CD14-positive monocyte (primary cell): ENCODE data around the gene SMARCD1. TPM values are rescaled to one million over a fixed set of nuclear protein-coding genes. Genes with fewer than 3 reads are reported as not detected.

ENCODE experiments used
- DNase-seq, 3 donors: peaks; one replicate each; pipeline ENCODE4 v3.0.0-alpha.2; 2011 to 2022
- H2AFZ ChIP-seq: 2 replicates; pipeline ENCODE4 v1.6.0; 2012; ENCODE audit warnings: mild to moderate bottlenecking, low read depth, low read length, inconsistent platforms; ENCODE audit not compliant: insufficient read depth, poor library complexity, severe bottlenecking
- H3K27ac ChIP-seq, 2 donors: 1 replicate in 1 of 2; 2 replicates in 1 of 2; pipeline ENCODE4 v1.5.1; 2012 to 2013; ENCODE audit warnings: low read length in 2 of 2, control low read depth in 1 of 2, inconsistent platforms in 1 of 2, low read depth in 1 of 2, mild to moderate bottlenecking in 1 of 2
- H3K27me3 ChIP-seq, 2 donors: one replicate each; pipeline versions ENCODE4 v1.6.0 to v1.6.1; 2011 to 2013; ENCODE audit warnings: low read length in 2 of 2; ENCODE audit not compliant: control insufficient read depth in 2 of 2, insufficient read depth in 2 of 2
- H3K36me3 ChIP-seq, 2 donors: replicated peaks in 1 of 2; 1 replicate in 1 of 2; 2 replicates in 1 of 2; pipeline versions ENCODE4 v1.5.1 to v1.6.1; 2012 to 2013; ENCODE audit warnings: low read length in 2 of 2, control low read depth in 1 of 2, inconsistent platforms in 1 of 2, mild to moderate bottlenecking in 1 of 2; ENCODE audit not compliant: insufficient read depth in 2 of 2, control insufficient read depth in 1 of 2
- H3K4me1 ChIP-seq, 2 donors: 1 replicate in 1 of 2; 2 replicates in 1 of 2; pipeline versions ENCODE4 v1.5.1 to v1.6.1; 2012 to 2013; ENCODE audit warnings: low read length in 2 of 2, control low read depth in 1 of 2, inconsistent platforms in 1 of 2, mild to moderate bottlenecking in 1 of 2, moderate library complexity in 1 of 2; ENCODE audit not compliant: insufficient read depth in 2 of 2, control insufficient read depth in 1 of 2
- H3K4me2 ChIP-seq: replicated peaks from 2 replicates; pipeline ENCODE3; 2012; ENCODE audit warnings: low read length, moderate library complexity, mild to moderate bottlenecking; ENCODE audit not compliant: poor library complexity, severe bottlenecking; ENCODE audit errors: extremely low read depth
- H3K4me3 ChIP-seq, 3 experiments: fragments of 200-600 bp in 1 of 3; sonication (generic) in 1 of 3; replicated peaks in 1 of 3; 1 replicate in 2 of 3; 2 replicates in 1 of 3; pipeline ENCODE4 v1.5.1; 2011 to 2013; ENCODE audit warnings: low read length in 3 of 3, mild to moderate bottlenecking in 3 of 3, control low read depth in 2 of 3, low read depth in 2 of 3, inconsistent platforms in 1 of 3, moderate library complexity in 1 of 3
- H3K79me2 ChIP-seq: 2 replicates; pipeline ENCODE4 v1.6.0; 2012; ENCODE audit warnings: mild to moderate bottlenecking, control low read depth, inconsistent platforms, low read length, moderate library complexity; ENCODE audit not compliant: insufficient read depth
- H3K9ac ChIP-seq: 2 replicates; pipeline ENCODE4 v1.6.0; 2017; ENCODE audit warnings: low read length, mild to moderate bottlenecking; ENCODE audit not compliant: insufficient read depth, poor library complexity, severe bottlenecking
- H3K9me3 ChIP-seq, 2 donors: replicated peaks in 1 of 2; 1 replicate in 1 of 2; 2 replicates in 1 of 2; pipeline versions ENCODE4 v1.5.1 to v1.6.1; 2012 to 2013; ENCODE audit warnings: low read length in 2 of 2, control low read depth in 1 of 2; ENCODE audit not compliant: control insufficient read depth in 1 of 2, insufficient read depth in 1 of 2
- H4K20me1 ChIP-seq: 2 replicates; pipeline ENCODE4 v1.6.0; 2012; ENCODE audit warnings: mild to moderate bottlenecking, low read length, control low read depth, moderate library complexity; ENCODE audit not compliant: insufficient read depth
- H3K27ac Mint-ChIP-seq, 7 donors: one replicate each; pipeline ENCODE4 v1.8.0; 2020; ENCODE audit warnings: mild to moderate bottlenecking in 7 of 7, mixed read lengths in 7 of 7, moderate library complexity in 6 of 7, inconsistent platforms in 2 of 7
- H3K27me3 Mint-ChIP-seq, 3 donors: one replicate each; pipeline ENCODE4 v1.8.0; 2021 to 2022; ENCODE audit warnings: low read depth in 3 of 3, mild to moderate bottlenecking in 3 of 3, mixed read lengths in 3 of 3, moderate library complexity in 3 of 3, inconsistent platforms in 1 of 3
- H3K36me3 Mint-ChIP-seq, 2 donors: one replicate each; pipeline ENCODE4 v1.8.0; 2020; ENCODE audit warnings: mixed read lengths in 2 of 2, inconsistent platforms in 1 of 2, mild to moderate bottlenecking in 1 of 2
- H3K4me1 Mint-ChIP-seq: one replicate; pipeline ENCODE4 v1.8.0; 2020; ENCODE audit warnings: mild to moderate bottlenecking, mixed read lengths
- H3K4me3 Mint-ChIP-seq, 2 donors: one replicate each; pipeline ENCODE4 v1.8.0; 2020; ENCODE audit warnings: mild to moderate bottlenecking in 2 of 2, mixed read lengths in 2 of 2, moderate library complexity in 1 of 2
- H3K9me3 Mint-ChIP-seq, 7 donors: one replicate each; pipeline ENCODE4 v1.8.0; 2020 to 2022; ENCODE audit warnings: mixed read lengths in 7 of 7, mild to moderate bottlenecking in 6 of 7, moderate library complexity in 6 of 7, inconsistent platforms in 2 of 7
- WGBS: methylation state at CpG from one replicate; pipeline ENCODE4 v1.1.5; 2013; ENCODE audit warnings: missing lambda C conversion rate; ENCODE audit not compliant: insufficient coverage; 5-methylcytosine and 5-hydroxymethylcytosine counted together
- intact Hi-C, 2 donors: fragments of 100-400 bp; cut with micrococcal nuclease; formaldehyde crosslinking; loops; one replicate each; pipeline versions ENCODE4 v1.15.0 to v1.15.1; 2023
- polyA plus RNA-seq, 3 donors: library from polyadenylated mRNA; depleted of rRNA in 1 of 3; unstranded in 2 of 3; stranded (reverse) in 1 of 3; fragments of 300-500 nt in 2 of 3; fragments of >200 nt in 1 of 3; fragmentation: Illumina TruSeq in 2 of 3; gene quantifications; 1 replicate in 2 of 3; 2 replicates in 1 of 3; pipeline ENCODE4 v1.2.3, GENCODE V29; 2012 to 2021
- TF ChIP-seq, protein P1 (sequence below): fragments of 200-600 bp; IDR thresholded peaks from one replicate; pipeline ENCODE4 v1.8.0; 2022; ENCODE audit warnings: antibody characterized with exemption, mild to moderate bottlenecking

SMARCD1 gene
- polyA plus RNA-seq, 3 donors: 3.7 to 41.9 (median 7.8) TPM

DNA sequence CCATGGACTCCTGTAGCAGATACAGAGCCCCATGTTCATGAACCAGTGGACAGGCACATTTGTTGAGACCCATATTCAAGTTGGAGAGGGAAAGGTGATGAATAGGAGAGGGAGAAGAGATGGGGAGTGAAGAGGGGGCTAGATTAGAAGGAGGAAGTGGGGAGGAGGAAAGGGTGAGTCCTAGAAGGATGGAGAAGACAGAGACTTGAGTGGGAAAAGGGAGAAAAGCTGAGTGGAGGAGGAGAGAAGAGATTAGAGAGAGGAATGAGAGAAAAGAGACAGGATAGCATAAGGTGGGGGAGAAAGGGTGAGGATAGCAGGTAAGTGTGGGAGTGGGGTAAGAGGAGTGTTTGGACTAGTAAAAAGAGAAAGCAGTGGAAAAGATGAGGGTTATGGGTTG is 32.6 kb upstream of the SMARCD1 start:
- Mint-ChIP-seq H3K4me1 (peaks cover 52% of the 10 kb centered on the region), H3K36me3 (peaks cover 6 to 7% of the 10 kb centered on the region in 2 donors), H3K27ac (no peak overlapping the region), H3K4me3 (no peak overlapping the region), H3K27me3 (peaks cover 21 to 23% (median 22%) of the 10 kb centered on the region in 3 donors), H3K9me3 (peaks cover 0 to 15% (median 5%) of the 10 kb centered on the region in 7 donors)
- no peak overlapping the region for H2AFZ ChIP-seq
- TF ChIP-seq, protein P1, sequence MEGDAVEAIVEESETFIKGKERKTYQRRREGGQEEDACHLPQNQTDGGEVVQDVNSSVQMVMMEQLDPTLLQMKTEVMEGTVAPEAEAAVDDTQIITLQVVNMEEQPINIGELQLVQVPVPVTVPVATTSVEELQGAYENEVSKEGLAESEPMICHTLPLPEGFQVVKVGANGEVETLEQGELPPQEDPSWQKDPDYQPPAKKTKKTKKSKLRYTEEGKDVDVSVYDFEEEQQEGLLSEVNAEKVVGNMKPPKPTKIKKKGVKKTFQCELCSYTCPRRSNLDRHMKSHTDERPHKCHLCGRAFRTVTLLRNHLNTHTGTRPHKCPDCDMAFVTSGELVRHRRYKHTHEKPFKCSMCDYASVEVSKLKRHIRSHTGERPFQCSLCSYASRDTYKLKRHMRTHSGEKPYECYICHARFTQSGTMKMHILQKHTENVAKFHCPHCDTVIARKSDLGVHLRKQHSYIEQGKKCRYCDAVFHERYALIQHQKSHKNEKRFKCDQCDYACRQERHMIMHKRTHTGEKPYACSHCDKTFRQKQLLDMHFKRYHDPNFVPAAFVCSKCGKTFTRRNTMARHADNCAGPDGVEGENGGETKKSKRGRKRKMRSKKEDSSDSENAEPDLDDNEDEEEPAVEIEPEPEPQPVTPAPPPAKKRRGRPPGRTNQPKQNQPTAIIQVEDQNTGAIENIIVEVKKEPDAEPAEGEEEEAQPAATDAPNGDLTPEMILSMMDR: no peak
- peaks cover 12 to 17% of the 10 kb centered on the region in 2 donors for H3K27me3 ChIP-seq
- intact Hi-C loops: no loop called here
- peaks cover 0 to 8% of the 10 kb centered on the region in 2 donors for H3K9me3 ChIP-seq
- DNase-seq: no peak
- no peak overlapping the region for H3K4me2 ChIP-seq
- H3K36me3 ChIP-seq: no peaks in the 10 kb centered on the region
- no peak overlapping the region for H3K4me3 ChIP-seq
- peaks cover 45 to 48% of the 10 kb centered on the region in 2 donors for H3K4me1 ChIP-seq
- no peak overlapping the region for H3K9ac ChIP-seq
- no peaks in the 10 kb centered on the region for H3K79me2 ChIP-seq
- no peak overlapping the region for H3K27ac ChIP-seq
- no peaks in the 10 kb centered on the region for H4K20me1 ChIP-seq

DNA sequence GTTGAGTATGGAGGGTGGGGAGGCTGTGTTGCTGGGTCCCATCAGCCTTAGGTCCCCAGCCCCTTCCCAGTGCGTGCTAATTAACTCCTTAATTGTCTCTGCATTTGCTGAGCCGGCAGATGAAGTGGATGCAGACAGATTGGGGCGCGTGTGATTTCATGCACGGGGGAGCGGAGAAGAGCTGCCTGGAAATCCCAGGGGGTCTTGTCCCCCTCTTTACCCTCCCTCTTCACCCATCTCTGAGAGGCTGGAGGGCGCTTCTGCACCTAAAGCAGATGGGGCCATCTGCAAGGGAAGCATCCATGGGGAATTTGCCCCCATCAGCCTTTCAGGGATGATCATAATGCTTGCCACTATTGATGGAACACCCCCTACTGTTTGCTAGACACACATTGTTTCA is 32.2 kb upstream of the SMARCD1 start:
- H3K4me3 ChIP-seq: no peak overlapping the region
- Mint-ChIP-seq H3K4me3 (no peak overlapping the region), H3K27ac (no peak overlapping the region), H3K4me1 (peaks cover 52% of the 10 kb centered on the region), H3K27me3 (peaks cover 23 to 26% (median 24%) of the 10 kb centered on the region in 3 donors), H3K36me3 (peaks cover 6 to 7% of the 10 kb centered on the region in 2 donors), H3K9me3 (peaks cover 0 to 15% (median 5%) of the 10 kb centered on the region in 7 donors)
- H3K79me2 ChIP-seq: no peaks in the 10 kb centered on the region
- no peaks in the 10 kb centered on the region for H4K20me1 ChIP-seq
- H3K4me2 ChIP-seq: no peak overlapping the region
- peaks cover 0 to 8% of the 10 kb centered on the region in 2 donors for H3K9me3 ChIP-seq
- H3K27ac ChIP-seq: no peak overlapping the region
- peaks cover 48 to 51% of the 10 kb centered on the region in 2 donors for H3K4me1 ChIP-seq
- intact Hi-C loops: no loop called here
- 94% methylated on average over 6 of the region's 7 CpGs for WGBS
- peaks cover 14 to 20% of the 10 kb centered on the region in 2 donors for H3K27me3 ChIP-seq
- TF ChIP-seq, protein P1: no peak
- H2AFZ ChIP-seq: no peak overlapping the region
- H3K9ac ChIP-seq: no peak overlapping the region
- no peak for DNase-seq
- no peaks in the 10 kb centered on the region for H3K36me3 ChIP-seq
